GM21723 (cell line): Measurements from ENCODE around the gene ARSI.

Experiments used
- ATAC-seq: cut with Tn5 transposase; IDR thresholded peaks from one replicate; pipeline ENCODE4 v1.9.1; 2021; ENCODE audit warnings: mild to moderate bottlenecking, moderate library complexity; ENCODE audit not compliant: unreplicated experiment

Gene ARSI

GRCh38 chr5:150327139-150327538 lies 24.4 kb upstream of the ARSI start:
- ATAC-seq, result no peak

GRCh38 chr5:150326707-150327106 lies 24.0 kb upstream of the ARSI start:
- ATAC-seq, result no peak

GRCh38 chr5:150325426-150325825 lies 22.7 kb upstream of the ARSI start:
- no peak for ATAC-seq

GRCh38 chr5:150323819-150324218 lies 21.1 kb upstream of the ARSI start:
- ATAC-seq, result no peak

- no peak for ATAC-seq
Observed at GRCh38 chr5:150323092-150323491, 20.4 kb upstream of the ARSI start.

- ATAC-seq, result no peak
Observed at GRCh38 chr5:150322202-150322601, 19.5 kb upstream of the ARSI start.

GRCh38 chr5:150321784-150322183 lies 19.1 kb upstream of the ARSI start:
- no peak for ATAC-seq

- no peak for ATAC-seq
Observed at GRCh38 chr5:150321211-150321610, 18.5 kb upstream of the ARSI start.

- no peak for ATAC-seq
Observed at GRCh38 chr5:150320044-150320613, 17.4 kb upstream of the ARSI start.

GRCh38 chr5:150319484-150319790 lies 16.7 kb upstream of the ARSI start:
- ATAC-seq, result no peak

- no peak for ATAC-seq
Observed at GRCh38 chr5:150318613-150319483, 16.1 kb upstream of the ARSI start.

- ATAC-seq, result no peak
Observed at GRCh38 chr5:150317048-150318003, 14.6 kb upstream of the ARSI start.

GRCh38 chr5:150316320-150316719 lies 13.6 kb upstream of the ARSI start:
- no peak for ATAC-seq

GRCh38 chr5:150315245-150315644 lies 12.5 kb upstream of the ARSI start:
- no peak for ATAC-seq

- no peak for ATAC-seq
Observed at GRCh38 chr5:150313921-150314716, 11.4 kb upstream of the ARSI start.

GRCh38 chr5:150313501-150313900 lies 10.8 kb upstream of the ARSI start:
- ATAC-seq, result no peak

- ATAC-seq, result no peak
Observed at GRCh38 chr5:150312518-150312917, 9.8 kb upstream of the ARSI start.

GRCh38 chr5:150311015-150311692 lies 8.4 kb upstream of the ARSI start:
- ATAC-seq, result no peak

- no peak for ATAC-seq
Observed at GRCh38 chr5:150310246-150310645, 7.5 kb upstream of the ARSI start.

- ATAC-seq, result no peak
Observed at GRCh38 chr5:150309886-150310239, 7.2 kb upstream of the ARSI start.
